Measurements from ENCODE around the gene DNAJB8.

- TF ChIP-seq USF2 (CRISPR knock-in tag; IDR thresholded peaks at IDR 0.05): no peak
- no peak for TF ChIP-seq JUN (IDR thresholded peaks at IDR 0.05; ENCODE audit: borderline replicate concordance, low read depth, low read length)
- no peak for TF ChIP-seq JUN (CRISPR knock-in tag; IDR thresholded peaks at IDR 0.05; ENCODE audit: borderline replicate concordance)
- TF ChIP-seq DLX4 (CRISPR knock-in tag; IDR thresholded peaks at IDR 0.05): no peak
- TF ChIP-seq SAFB (IDR thresholded peaks at IDR 0.05; ENCODE audit: borderline replicate concordance, low read depth, low read length): no peak
- TF ChIP-seq RBFOX2 (IDR thresholded peaks at IDR 0.05; ENCODE audit: low read depth, low read length): no peak
- no peak for TF ChIP-seq POLR2A (conservative IDR thresholded peaks at IDR 0.05)
- TF ChIP-seq SP1 (CRISPR knock-in tag; IDR thresholded peaks at IDR 0.05): no peak
- TF ChIP-seq CAMTA2 (CRISPR knock-in tag; conservative IDR thresholded peaks at IDR 0.05): no peak
- TF ChIP-seq ZFP36 (IDR thresholded peaks at IDR 0.05; ENCODE audit: low read depth, low read length, partially characterized antibody): no peak
Measured at GRCh38 chr3:128472449-128473179, 5.9 kb upstream of the DNAJB8 start.

Measured in K562 (cell line).